Adipocyte (in vitro differentiated cells): ENCODE data around the gene GARS1.
A peak's percentile ranks its signal among the peaks of the same experiment; 100 is the strongest.

Source experiments
- DNase-seq: peaks from one replicate; pipeline ENCODE4 v3.0.0-alpha.2; 2015; ENCODE audit warnings: low read depth
- H3K27me3 ChIP-seq: replicated peaks from 2 replicates; pipeline ENCODE4 v1.7.0; 2013; ENCODE audit warnings: mild to moderate bottlenecking, low read length, moderate library complexity; ENCODE audit not compliant: control insufficient read depth, insufficient read depth
- H3K36me3 ChIP-seq: 2 replicates; pipeline ENCODE4 v1.7.0; 2013; ENCODE audit warnings: low read length, mild to moderate bottlenecking, moderate library complexity; ENCODE audit not compliant: control insufficient read depth, insufficient read depth, severe bottlenecking
- H3K4me1 ChIP-seq: 2 replicates; pipeline ENCODE4 v1.7.0; 2013; ENCODE audit warnings: mild to moderate bottlenecking, low read length, moderate library complexity; ENCODE audit not compliant: control insufficient read depth, insufficient read depth
- H3K4me3 ChIP-seq: 2 replicates; pipeline ENCODE4 v1.7.0; 2013; ENCODE audit warnings: mild to moderate bottlenecking, low read length, moderate library complexity
- H3K9ac ChIP-seq: 2 replicates; pipeline ENCODE4 v1.7.0; 2013; ENCODE audit warnings: mild to moderate bottlenecking, low read length, moderate library complexity
- H3K9me3 ChIP-seq: 2 replicates; pipeline ENCODE4 v1.7.0; 2013; ENCODE audit warnings: mild to moderate bottlenecking, low read length, moderate library complexity; ENCODE audit not compliant: control insufficient read depth

Gene GARS1

GRCh38 chr7:30598121-30598876 is 3.6 kb downstream of the GARS1 start:
- peaks cover 46% of the 10 kb centered on the region for H3K36me3 ChIP-seq
- peak overlapping the region; percentile 98 for H3K9ac ChIP-seq
- H3K4me3 ChIP-seq, result peak overlapping the region; percentile 93
- no peaks in the 10 kb centered on the region for H3K27me3 ChIP-seq
- no peaks in the 10 kb centered on the region for H3K9me3 ChIP-seq
- peak; percentile 58 for DNase-seq
- H3K4me1 ChIP-seq, result peaks cover 26% of the 10 kb centered on the region

- DNase-seq, result no peak
- no peak overlapping the region for H3K4me3 ChIP-seq
- peaks cover 8% of the 10 kb centered on the region for H3K4me1 ChIP-seq
- H3K9ac ChIP-seq, result no peak overlapping the region
- peaks cover 97% of the 10 kb centered on the region for H3K36me3 ChIP-seq
- H3K27me3 ChIP-seq, result no peaks in the 10 kb centered on the region
- no peaks in the 10 kb centered on the region for H3K9me3 ChIP-seq
Observed at GRCh38 chr7:30604901-30605300, 10.2 kb downstream of the GARS1 start.

GRCh38 chr7:30605832-30606231 is 11.2 kb downstream of the GARS1 start:
- Histone ChIP-seq H3K4me3 (no peak overlapping the region), H3K27me3 (no peaks in the 10 kb centered on the region), H3K9me3 (no peaks in the 10 kb centered on the region), H3K4me1 (peaks cover 8% of the 10 kb centered on the region), H3K36me3 (peaks cover 97% of the 10 kb centered on the region), H3K9ac (no peak overlapping the region)
- no peak for DNase-seq

- Histone ChIP-seq H3K9me3 (no peaks in the 10 kb centered on the region), H3K9ac (no peak overlapping the region), H3K4me1 (peaks cover 16% of the 10 kb centered on the region), H3K27me3 (no peaks in the 10 kb centered on the region), H3K36me3 (peaks cover 97% of the 10 kb centered on the region), H3K4me3 (no peak overlapping the region)
- peak; percentile 27 for DNase-seq
Observed at GRCh38 chr7:30612658-30613265, 18.1 kb downstream of the GARS1 start.

GRCh38 chr7:30613366-30614325 is 19.0 kb downstream of the GARS1 start:
- H3K4me1 ChIP-seq, result peaks cover 9% of the 10 kb centered on the region
- H3K9me3 ChIP-seq, result no peaks in the 10 kb centered on the region
- DNase-seq, result peak; percentile 45
- H3K9ac ChIP-seq, result no peak overlapping the region
- H3K27me3 ChIP-seq, result no peaks in the 10 kb centered on the region
- H3K4me3 ChIP-seq, result no peak overlapping the region
- peaks cover 97% of the 10 kb centered on the region for H3K36me3 ChIP-seq

GRCh38 chr7:30616318-30616717 is 21.6 kb downstream of the GARS1 start:
- Histone ChIP-seq H3K4me3 (no peak overlapping the region), H3K9me3 (no peaks in the 10 kb centered on the region), H3K27me3 (no peaks in the 10 kb centered on the region), H3K4me1 (peaks cover 9% of the 10 kb centered on the region), H3K36me3 (peaks cover 97% of the 10 kb centered on the region), H3K9ac (no peak overlapping the region)
- no peak for DNase-seq

GRCh38 chr7:30617359-30617758 is 22.7 kb downstream of the GARS1 start:
- H3K9ac ChIP-seq, result no peak overlapping the region
- H3K4me1 ChIP-seq, result peaks cover 9% of the 10 kb centered on the region
- H3K9me3 ChIP-seq, result no peaks in the 10 kb centered on the region
- H3K36me3 ChIP-seq, result peaks cover 98% of the 10 kb centered on the region
- DNase-seq, result no peak
- H3K4me3 ChIP-seq, result no peak overlapping the region
- H3K27me3 ChIP-seq, result no peaks in the 10 kb centered on the region

GRCh38 chr7:30618080-30618676 is 23.5 kb downstream of the GARS1 start:
- Histone ChIP-seq H3K4me1 (peaks cover 4% of the 10 kb centered on the region), H3K27me3 (no peaks in the 10 kb centered on the region), H3K4me3 (no peak overlapping the region), H3K9me3 (no peaks in the 10 kb centered on the region), H3K9ac (no peak overlapping the region), H3K36me3 (peaks cover 97% of the 10 kb centered on the region)
- DNase-seq, result no peak

GRCh38 chr7:30618961-30619360 is 24.3 kb downstream of the GARS1 start:
- Histone ChIP-seq H3K9ac (no peak overlapping the region), H3K4me1 (no peaks in the 10 kb centered on the region), H3K9me3 (no peaks in the 10 kb centered on the region), H3K27me3 (no peaks in the 10 kb centered on the region), H3K4me3 (no peak overlapping the region), H3K36me3 (peaks cover 97% of the 10 kb centered on the region)
- no peak for DNase-seq

- no peak overlapping the region for H3K9ac ChIP-seq
Observed at GRCh38 chr7:30625283-30625682, 30.6 kb downstream of the GARS1 start.

GRCh38 chr7:30627026-30627425 is 32.3 kb downstream of the GARS1 start:
- no peak for DNase-seq
- no peak overlapping the region for H3K4me3 ChIP-seq
- no peaks in the 10 kb centered on the region for H3K4me1 ChIP-seq
- H3K9ac ChIP-seq, result no peak overlapping the region
- H3K27me3 ChIP-seq, result no peaks in the 10 kb centered on the region
- peaks cover 99% of the 10 kb centered on the region for H3K36me3 ChIP-seq
- H3K9me3 ChIP-seq, result no peaks in the 10 kb centered on the region

More at GRCh38 chr7:30625283-30625682, 30.6 kb downstream of the GARS1 start:
- DNase-seq, result no peak
- H3K4me1 ChIP-seq, result no peaks in the 10 kb centered on the region
- no peaks in the 10 kb centered on the region for H3K9me3 ChIP-seq
- H3K36me3 ChIP-seq, result peaks cover 99% of the 10 kb centered on the region
- no peak overlapping the region for H3K4me3 ChIP-seq
- no peaks in the 10 kb centered on the region for H3K27me3 ChIP-seq
